ENCODE measurements around the gene HIVEP3.

Gene HIVEP3

GRCh38 chr1:41848216-41848952 is 70.3 kb downstream of the HIVEP3 start:
- DNase-seq (ENCODE audit: low read depth) = no peak

- no peak for DNase-seq (ENCODE audit: low read depth)
Measured at GRCh38 chr1:41847733-41848132, 71.0 kb downstream of the HIVEP3 start.

- no peak for DNase-seq (ENCODE audit: low read depth)
Measured at GRCh38 chr1:41846625-41847405, 71.9 kb downstream of the HIVEP3 start.

GRCh38 chr1:41844781-41845272 is 73.9 kb downstream of the HIVEP3 start:
- DNase-seq (ENCODE audit: low read depth) = no peak

GRCh38 chr1:41844255-41844654 is 74.5 kb downstream of the HIVEP3 start:
- no peak for DNase-seq (ENCODE audit: low read depth)

- DNase-seq (ENCODE audit: low read depth) = no peak
Measured at GRCh38 chr1:41842993-41843755, 75.5 kb downstream of the HIVEP3 start.

GRCh38 chr1:41842326-41842725 is 76.4 kb downstream of the HIVEP3 start:
- DNase-seq (ENCODE audit: low read depth) = no peak

GRCh38 chr1:41840592-41841246 is 78.0 kb downstream of the HIVEP3 start:
- no peak for DNase-seq (ENCODE audit: low read depth)

GRCh38 chr1:41838266-41838665 is 80.5 kb downstream of the HIVEP3 start:
- DNase-seq (ENCODE audit: low read depth) = no peak

GRCh38 chr1:41837691-41838090 is 81.0 kb downstream of the HIVEP3 start:
- no peak for DNase-seq (ENCODE audit: low read depth)

- DNase-seq (ENCODE audit: low read depth) = no peak
Measured at GRCh38 chr1:41835485-41835884, 83.2 kb downstream of the HIVEP3 start.

GRCh38 chr1:41833519-41834000 is 85.2 kb downstream of the HIVEP3 start:
- no peak for DNase-seq (ENCODE audit: low read depth)

- DNase-seq (ENCODE audit: low read depth) = no peak
Measured at GRCh38 chr1:41830726-41831125, 88.0 kb downstream of the HIVEP3 start.

- no peak for DNase-seq (ENCODE audit: low read depth)
Measured at GRCh38 chr1:41827991-41828570, 90.6 kb downstream of the HIVEP3 start.

- no peak for DNase-seq (ENCODE audit: low read depth)
Measured at GRCh38 chr1:41823471-41823870, 95.3 kb downstream of the HIVEP3 start.

GRCh38 chr1:41822866-41823265 is 95.9 kb downstream of the HIVEP3 start:
- no peak for DNase-seq (ENCODE audit: low read depth)

- DNase-seq (ENCODE audit: low read depth) = no peak
Measured at GRCh38 chr1:41819843-41820242, 98.9 kb downstream of the HIVEP3 start.

- DNase-seq (ENCODE audit: low read depth) = no peak
Measured at GRCh38 chr1:41819069-41819468, 99.7 kb downstream of the HIVEP3 start.

GRCh38 chr1:41816061-41816460 is 102.7 kb downstream of the HIVEP3 start:
- DNase-seq (ENCODE audit: low read depth) = no peak

- DNase-seq (ENCODE audit: low read depth) = no peak
Measured at GRCh38 chr1:41813755-41814745, 104.7 kb downstream of the HIVEP3 start.

Measured in HS-5 (cell line).